Neural progenitor cell (in vitro differentiated cells): ENCODE results near the gene ZNF700.

Experiments
- EZH2 ChIP-seq: fragments of 200-600 bp; sonication (generic); IDR thresholded peaks from 2 replicates; pipeline ENCODE4 v1.6.1; 2017; ENCODE audit warnings: antibody characterized with exemption, mild to moderate bottlenecking, moderate library complexity
- EZH2phosphoT487 ChIP-seq: fragments of 200-600 bp; sonication (generic); IDR thresholded peaks from 2 replicates; pipeline ENCODE4 v1.6.1; 2017; ENCODE audit warnings: antibody characterized with exemption
- TF ChIP-seq, protein P1 (sequence below): fragments of 200-600 bp; sonication (generic); IDR thresholded peaks from 2 replicates; pipeline ENCODE4 v1.5.1; 2017; ENCODE audit warnings: antibody characterized with exemption, mild to moderate bottlenecking

DNA sequence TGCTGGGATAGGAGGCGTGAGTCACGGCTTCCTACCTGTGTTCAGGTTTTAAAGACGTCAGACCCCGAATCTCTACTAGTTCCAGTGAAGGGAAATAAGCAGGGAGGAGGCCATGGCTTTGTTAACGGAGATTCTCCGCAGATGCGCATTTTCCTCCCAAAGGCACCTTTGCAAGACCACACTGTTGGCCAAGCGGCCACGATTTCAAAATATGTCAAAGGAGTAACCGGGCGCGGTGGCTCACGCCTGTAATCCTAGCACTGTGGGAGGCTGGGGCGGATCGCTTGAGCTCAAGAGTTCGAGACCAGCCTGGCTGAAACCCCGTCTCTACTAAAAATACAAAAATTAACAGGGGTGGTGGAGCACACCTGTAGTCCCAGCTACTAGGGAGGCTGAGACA is 61.8 kb downstream of the ZNF700 start:
- TF ChIP-seq, protein P1, sequence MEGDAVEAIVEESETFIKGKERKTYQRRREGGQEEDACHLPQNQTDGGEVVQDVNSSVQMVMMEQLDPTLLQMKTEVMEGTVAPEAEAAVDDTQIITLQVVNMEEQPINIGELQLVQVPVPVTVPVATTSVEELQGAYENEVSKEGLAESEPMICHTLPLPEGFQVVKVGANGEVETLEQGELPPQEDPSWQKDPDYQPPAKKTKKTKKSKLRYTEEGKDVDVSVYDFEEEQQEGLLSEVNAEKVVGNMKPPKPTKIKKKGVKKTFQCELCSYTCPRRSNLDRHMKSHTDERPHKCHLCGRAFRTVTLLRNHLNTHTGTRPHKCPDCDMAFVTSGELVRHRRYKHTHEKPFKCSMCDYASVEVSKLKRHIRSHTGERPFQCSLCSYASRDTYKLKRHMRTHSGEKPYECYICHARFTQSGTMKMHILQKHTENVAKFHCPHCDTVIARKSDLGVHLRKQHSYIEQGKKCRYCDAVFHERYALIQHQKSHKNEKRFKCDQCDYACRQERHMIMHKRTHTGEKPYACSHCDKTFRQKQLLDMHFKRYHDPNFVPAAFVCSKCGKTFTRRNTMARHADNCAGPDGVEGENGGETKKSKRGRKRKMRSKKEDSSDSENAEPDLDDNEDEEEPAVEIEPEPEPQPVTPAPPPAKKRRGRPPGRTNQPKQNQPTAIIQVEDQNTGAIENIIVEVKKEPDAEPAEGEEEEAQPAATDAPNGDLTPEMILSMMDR = no peak
- TF ChIP-seq EZH2 (no peak), EZH2phosphoT487 (no peak)
